ENCODE results near the gene DDX41. TPM values are rescaled to one million over a fixed set of nuclear protein-coding genes. Genes with fewer than 3 reads are reported as not detected.

Gene DDX41
- total and polyA plus RNA-seq, 2 of the 13 experiments (the other 11 are each of a cell fraction or from before 2014, with no cell fraction given) = 62.8 to 105 TPM

DNA sequence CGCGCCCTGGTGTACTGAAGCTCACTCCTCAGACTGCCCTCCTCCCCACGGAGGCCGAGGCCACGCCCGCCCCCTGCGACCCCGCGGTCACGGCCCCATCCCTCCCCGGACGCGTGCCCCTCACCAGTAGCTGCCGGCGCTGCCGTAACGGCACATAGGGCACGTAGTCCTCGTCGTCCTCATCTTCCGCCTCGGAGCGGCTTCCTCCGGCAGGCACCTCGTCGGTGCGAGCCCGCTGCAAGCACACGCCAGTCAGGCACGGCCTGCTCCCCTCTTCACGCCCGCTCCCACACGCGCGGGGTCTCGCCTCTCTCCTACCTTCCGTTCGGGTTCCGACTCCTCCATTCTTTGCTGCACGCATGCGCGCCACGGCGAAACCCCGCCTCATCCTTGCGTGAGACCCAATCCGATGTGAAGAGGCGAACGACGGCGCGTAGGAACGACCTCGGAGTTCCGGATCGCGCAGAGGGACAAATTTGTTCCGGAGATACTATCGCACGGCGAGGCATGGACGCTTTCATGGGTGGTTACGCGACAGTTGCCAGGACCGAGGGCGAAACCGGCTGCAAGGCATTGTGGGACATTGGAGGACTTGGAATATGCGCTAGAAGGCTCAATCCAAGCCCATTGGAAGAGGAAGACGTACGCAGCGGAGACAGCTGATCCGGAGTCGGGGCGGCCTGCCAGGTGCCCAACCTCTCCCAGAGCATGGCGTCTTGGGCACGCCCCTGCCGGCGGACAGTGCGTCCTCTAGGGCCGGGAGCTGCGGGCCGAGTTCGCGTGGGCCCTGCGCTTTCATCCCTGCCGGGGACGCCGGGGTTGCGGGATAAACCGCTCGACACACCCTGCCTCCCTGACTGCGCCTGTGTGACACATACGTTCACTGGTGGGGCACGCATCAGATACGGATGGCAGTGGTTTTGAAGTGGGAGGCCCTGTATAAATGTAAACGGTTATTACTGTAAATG is at the start of gene DDX41 (continued):
- TF ChIP-seq ZBTB20 (CRISPR knock-in tag; IDR thresholded peaks at IDR 0.05; ENCODE audit: borderline replicate concordance, low read depth) = no peak
- TF ChIP-seq, protein P1, sequence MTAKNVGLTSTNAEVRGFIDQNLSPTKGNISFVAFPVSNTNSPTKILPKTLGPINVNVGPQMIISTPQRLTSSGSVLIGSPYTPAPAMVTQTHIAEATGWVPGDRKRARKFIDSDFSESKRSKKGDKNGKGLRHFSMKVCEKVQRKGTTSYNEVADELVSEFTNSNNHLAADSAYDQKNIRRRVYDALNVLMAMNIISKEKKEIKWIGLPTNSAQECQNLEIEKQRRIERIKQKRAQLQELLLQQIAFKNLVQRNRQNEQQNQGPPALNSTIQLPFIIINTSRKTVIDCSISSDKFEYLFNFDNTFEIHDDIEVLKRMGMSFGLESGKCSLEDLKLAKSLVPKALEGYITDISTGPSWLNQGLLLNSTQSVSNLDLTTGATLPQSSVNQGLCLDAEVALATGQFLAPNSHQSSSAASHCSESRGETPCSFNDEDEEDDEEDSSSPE (CRISPR knock-in tag; IDR thresholded peaks at IDR 0.05) = peak; percentile 92
- peak; percentile 74; the same call in 1 of the 2 replicates for TF ChIP-seq ZNF138 (CRISPR knock-in tag; IDR thresholded peaks at IDR 0.05; ENCODE audit: low read depth)
- peak; percentile 96 for TF ChIP-seq SP4 (CRISPR knock-in tag; IDR thresholded peaks at IDR 0.05)
- no peak for TF ChIP-seq ZFP62 (CRISPR knock-in tag; IDR thresholded peaks at IDR 0.05)
- TF ChIP-seq, protein P2, sequence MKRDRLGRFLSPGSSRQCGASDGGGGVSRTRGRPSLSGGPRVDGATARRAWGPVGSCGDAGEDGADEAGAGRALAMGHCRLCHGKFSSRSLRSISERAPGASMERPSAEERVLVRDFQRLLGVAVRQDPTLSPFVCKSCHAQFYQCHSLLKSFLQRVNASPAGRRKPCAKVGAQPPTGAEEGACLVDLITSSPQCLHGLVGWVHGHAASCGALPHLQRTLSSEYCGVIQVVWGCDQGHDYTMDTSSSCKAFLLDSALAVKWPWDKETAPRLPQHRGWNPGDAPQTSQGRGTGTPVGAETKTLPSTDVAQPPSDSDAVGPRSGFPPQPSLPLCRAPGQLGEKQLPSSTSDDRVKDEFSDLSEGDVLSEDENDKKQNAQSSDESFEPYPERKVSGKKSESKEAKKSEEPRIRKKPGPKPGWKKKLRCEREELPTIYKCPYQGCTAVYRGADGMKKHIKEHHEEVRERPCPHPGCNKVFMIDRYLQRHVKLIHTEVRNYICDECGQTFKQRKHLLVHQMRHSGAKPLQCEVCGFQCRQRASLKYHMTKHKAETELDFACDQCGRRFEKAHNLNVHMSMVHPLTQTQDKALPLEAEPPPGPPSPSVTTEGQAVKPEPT (CRISPR knock-in tag; IDR thresholded peaks at IDR 0.05; ENCODE audit: low read depth) = peak; percentile 60; the same call in 1 of the 2 replicates
- peak; percentile 89 for TF ChIP-seq ZC3H13 (CRISPR knock-in tag; IDR thresholded peaks at IDR 0.05)
- TF ChIP-seq, protein P3, sequence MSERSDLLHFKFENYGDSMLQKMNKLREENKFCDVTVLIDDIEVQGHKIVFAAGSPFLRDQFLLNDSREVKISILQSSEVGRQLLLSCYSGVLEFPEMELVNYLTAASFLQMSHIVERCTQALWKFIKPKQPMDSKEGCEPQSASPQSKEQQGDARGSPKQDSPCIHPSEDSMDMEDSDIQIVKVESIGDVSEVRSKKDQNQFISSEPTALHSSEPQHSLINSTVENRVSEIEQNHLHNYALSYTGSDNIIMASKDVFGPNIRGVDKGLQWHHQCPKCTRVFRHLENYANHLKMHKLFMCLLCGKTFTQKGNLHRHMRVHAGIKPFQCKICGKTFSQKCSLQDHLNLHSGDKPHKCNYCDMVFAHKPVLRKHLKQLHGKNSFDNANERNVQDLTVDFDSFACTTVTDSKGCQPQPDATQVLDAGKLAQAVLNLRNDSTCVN (CRISPR knock-in tag; IDR thresholded peaks at IDR 0.05; ENCODE audit: borderline replicate concordance) = peak; percentile 31; the same call in 1 of the 2 replicates
- TF ChIP-seq TRIM24 (CRISPR knock-in tag; IDR thresholded peaks at IDR 0.05) = no peak
- TF ChIP-seq KDM5A (IDR thresholded peaks at IDR 0.05; ENCODE audit: borderline replicate concordance, low read length) = peak; percentile 95
- TF ChIP-seq ZFP91 (CRISPR knock-in tag; IDR thresholded peaks at IDR 0.05; ENCODE audit: borderline replicate concordance) = peak; percentile 97
- TF ChIP-seq HMGXB4 (CRISPR knock-in tag; IDR thresholded peaks at IDR 0.05; ENCODE audit: borderline replicate concordance in 1 of 2, low read depth in 1 of 2) = peak; percentile 92 to 95
- TF ChIP-seq SIX4 (CRISPR knock-in tag; IDR thresholded peaks at IDR 0.05) = 0 out of 2 replicates have a peak, but pooled peaks have one; percentile 17
- TF ChIP-seq ZFP36L1 (CRISPR knock-in tag; IDR thresholded peaks at IDR 0.05) = no peak
- no peak for TF ChIP-seq NFE2 (CRISPR knock-in tag; IDR thresholded peaks at IDR 0.05)
- peak; percentile 53 for TF ChIP-seq ZNF605 (CRISPR knock-in tag; IDR thresholded peaks at IDR 0.05)
- peak; percentile 50; the same call in 1 of the 2 replicates for TF ChIP-seq ZC3H4 (CRISPR knock-in tag; IDR thresholded peaks at IDR 0.05; ENCODE audit: borderline replicate concordance)
- TF ChIP-seq ZNF446 (CRISPR knock-in tag; IDR thresholded peaks at IDR 0.05) = no peak

Measured in HepG2 (cell line).